ENCODE results near the gene SNRNP48.

The SNRNP48 gene

DNA sequence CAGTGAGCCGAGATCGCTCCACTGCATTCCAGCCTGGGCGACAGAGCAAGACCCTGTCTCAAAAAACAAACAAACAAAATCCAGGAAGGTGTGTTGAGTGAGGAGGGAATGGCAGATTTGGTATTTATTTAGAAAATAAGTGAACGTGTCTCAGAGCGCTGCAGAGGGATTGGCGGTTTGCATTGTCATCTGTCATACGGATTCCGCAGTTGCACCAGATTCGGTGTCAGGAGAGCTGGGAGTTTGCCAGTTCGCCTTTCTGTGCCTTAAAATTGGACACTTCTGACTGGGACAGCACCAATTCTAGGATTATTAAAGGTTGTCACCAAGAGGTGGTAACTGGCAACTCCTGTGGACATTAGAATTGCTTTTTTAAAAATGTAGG is 912 bp downstream of the SNRNP48 start:
- Histone ChIP-seq H3K27ac (ENCODE audit: poor library complexity, severe bottlenecking) (peak overlapping the region; percentile 37), H3K4me1 (ENCODE audit: insufficient read depth, poor library complexity, severe bottlenecking) (peaks cover 30% of the 10 kb centered on the region), H3K9me3 (ENCODE audit: severe bottlenecking) (no peaks in the 10 kb centered on the region), H3K4me3 (ENCODE audit: severe bottlenecking) (peak overlapping the region; percentile 74), H3K27me3 (ENCODE audit: insufficient read depth, poor library complexity, severe bottlenecking) (no peaks in the 10 kb centered on the region), H3K36me3 (ENCODE audit: low read depth) (peaks cover 35% of the 10 kb centered on the region)
- TF ChIP-seq, protein P1, sequence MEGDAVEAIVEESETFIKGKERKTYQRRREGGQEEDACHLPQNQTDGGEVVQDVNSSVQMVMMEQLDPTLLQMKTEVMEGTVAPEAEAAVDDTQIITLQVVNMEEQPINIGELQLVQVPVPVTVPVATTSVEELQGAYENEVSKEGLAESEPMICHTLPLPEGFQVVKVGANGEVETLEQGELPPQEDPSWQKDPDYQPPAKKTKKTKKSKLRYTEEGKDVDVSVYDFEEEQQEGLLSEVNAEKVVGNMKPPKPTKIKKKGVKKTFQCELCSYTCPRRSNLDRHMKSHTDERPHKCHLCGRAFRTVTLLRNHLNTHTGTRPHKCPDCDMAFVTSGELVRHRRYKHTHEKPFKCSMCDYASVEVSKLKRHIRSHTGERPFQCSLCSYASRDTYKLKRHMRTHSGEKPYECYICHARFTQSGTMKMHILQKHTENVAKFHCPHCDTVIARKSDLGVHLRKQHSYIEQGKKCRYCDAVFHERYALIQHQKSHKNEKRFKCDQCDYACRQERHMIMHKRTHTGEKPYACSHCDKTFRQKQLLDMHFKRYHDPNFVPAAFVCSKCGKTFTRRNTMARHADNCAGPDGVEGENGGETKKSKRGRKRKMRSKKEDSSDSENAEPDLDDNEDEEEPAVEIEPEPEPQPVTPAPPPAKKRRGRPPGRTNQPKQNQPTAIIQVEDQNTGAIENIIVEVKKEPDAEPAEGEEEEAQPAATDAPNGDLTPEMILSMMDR (IDR thresholded peaks at IDR 0.05; ENCODE audit: poor library complexity, severe bottlenecking) = no peak
- DNase-seq (ENCODE audit: low spot score) (no peak), ATAC-seq (ENCODE audit: low read depth) (no peak)

DNA sequence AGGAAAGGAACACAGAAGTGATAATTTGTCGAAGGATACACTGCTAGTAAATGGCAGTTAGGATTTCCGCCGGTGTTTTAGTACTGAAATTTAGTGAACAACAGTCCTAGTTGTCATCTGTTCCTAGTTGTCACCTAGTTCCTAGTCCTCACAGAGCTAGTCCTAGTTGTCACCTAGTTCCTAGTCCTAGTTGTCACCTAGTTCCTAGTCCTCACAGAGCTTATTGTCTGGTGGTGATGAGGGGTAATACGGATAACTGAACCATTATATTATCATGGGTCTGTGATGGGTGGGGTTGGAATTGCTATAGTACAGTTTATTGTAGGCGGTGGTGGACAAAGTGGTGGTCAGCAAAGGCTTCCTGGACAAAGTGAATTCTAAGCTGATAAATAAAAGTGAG is 1.8 kb downstream of the SNRNP48 start:
- Histone ChIP-seq H3K9me3 (ENCODE audit: severe bottlenecking) (no peaks in the 10 kb centered on the region), H3K4me1 (ENCODE audit: insufficient read depth, poor library complexity, severe bottlenecking) (peaks cover 25% of the 10 kb centered on the region), H3K27ac (ENCODE audit: poor library complexity, severe bottlenecking) (no peak overlapping the region), H3K36me3 (ENCODE audit: low read depth) (peaks cover 33% of the 10 kb centered on the region), H3K27me3 (ENCODE audit: insufficient read depth, poor library complexity, severe bottlenecking) (no peaks in the 10 kb centered on the region), H3K4me3 (ENCODE audit: severe bottlenecking) (no peak overlapping the region)
- no peak for DNase-seq (ENCODE audit: low spot score)
- TF ChIP-seq, protein P1 (IDR thresholded peaks at IDR 0.05; ENCODE audit: poor library complexity, severe bottlenecking) = no peak
- ATAC-seq (ENCODE audit: low read depth) = no peak

DNA sequence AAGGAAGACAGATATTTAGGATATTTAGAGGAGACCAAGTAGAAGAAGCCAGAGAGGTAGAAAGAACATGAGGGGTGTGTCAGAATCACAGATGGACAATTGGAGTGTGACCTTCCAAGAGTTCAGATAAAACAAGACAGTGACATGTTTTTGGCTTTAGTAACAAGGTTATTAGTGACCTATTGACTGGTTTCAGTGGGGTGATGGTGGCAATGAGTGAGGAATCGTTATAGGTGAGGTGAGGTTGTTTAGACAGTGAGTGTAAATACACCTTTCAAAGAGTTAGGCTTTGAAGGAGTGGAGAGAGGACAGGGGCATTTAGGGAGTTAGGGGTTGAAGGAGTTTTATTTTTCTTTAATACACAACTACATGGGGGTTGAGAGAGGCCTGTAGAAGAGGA is 3.2 kb downstream of the SNRNP48 start:
- Histone ChIP-seq H3K27me3 (ENCODE audit: insufficient read depth, poor library complexity, severe bottlenecking) (no peaks in the 10 kb centered on the region), H3K4me1 (ENCODE audit: insufficient read depth, poor library complexity, severe bottlenecking) (peaks cover 16% of the 10 kb centered on the region), H3K9me3 (ENCODE audit: severe bottlenecking) (no peaks in the 10 kb centered on the region), H3K36me3 (ENCODE audit: low read depth) (peaks cover 45% of the 10 kb centered on the region), H3K27ac (ENCODE audit: poor library complexity, severe bottlenecking) (no peak overlapping the region), H3K4me3 (ENCODE audit: severe bottlenecking) (no peak overlapping the region)
- DNase-seq (ENCODE audit: low spot score) = no peak
- TF ChIP-seq, protein P1 (IDR thresholded peaks at IDR 0.05; ENCODE audit: poor library complexity, severe bottlenecking) = no peak
- no peak for ATAC-seq (ENCODE audit: low read depth)

DNA sequence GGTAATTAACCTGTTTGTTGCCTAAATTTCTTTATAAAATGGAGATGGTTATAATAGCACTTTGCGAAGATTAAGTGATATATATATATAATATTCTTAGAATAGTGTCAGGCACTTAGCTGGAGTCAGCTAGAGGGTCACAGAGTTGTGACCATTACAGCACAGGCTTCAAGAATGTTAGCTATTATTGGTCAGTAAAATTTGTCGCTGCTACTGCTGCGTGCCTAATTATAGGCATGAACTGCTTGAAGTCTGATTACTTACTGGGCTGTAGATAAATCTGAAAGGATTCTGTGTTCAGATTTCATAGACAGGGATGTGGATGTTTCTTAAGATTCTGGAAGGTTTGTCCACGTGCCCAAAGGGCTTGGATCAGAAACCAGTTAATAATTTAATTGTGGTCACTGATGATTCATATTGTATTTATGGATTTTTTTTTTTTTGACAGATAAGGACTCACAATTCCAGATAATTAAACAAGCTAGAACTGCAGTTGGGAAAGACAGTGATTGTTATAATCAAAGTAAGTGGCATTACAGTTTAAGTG is 4.7 kb downstream of the SNRNP48 start:
- peaks cover 8% of the 10 kb centered on the region for H3K4me1 ChIP-seq (ENCODE audit: insufficient read depth, poor library complexity, severe bottlenecking)
- H3K27ac ChIP-seq (ENCODE audit: poor library complexity, severe bottlenecking) = no peak overlapping the region
- ATAC-seq (ENCODE audit: low read depth) = no peak
- DNase-seq (ENCODE audit: low spot score) = no peak
- H3K4me3 ChIP-seq (ENCODE audit: severe bottlenecking) = no peak overlapping the region
- no peaks in the 10 kb centered on the region for H3K9me3 ChIP-seq (ENCODE audit: severe bottlenecking)
- H3K27me3 ChIP-seq (ENCODE audit: insufficient read depth, poor library complexity, severe bottlenecking) = no peaks in the 10 kb centered on the region
- TF ChIP-seq, protein P1 (IDR thresholded peaks at IDR 0.05; ENCODE audit: poor library complexity, severe bottlenecking) = no peak
- H3K36me3 ChIP-seq (ENCODE audit: low read depth) = peaks cover 59% of the 10 kb centered on the region

DNA sequence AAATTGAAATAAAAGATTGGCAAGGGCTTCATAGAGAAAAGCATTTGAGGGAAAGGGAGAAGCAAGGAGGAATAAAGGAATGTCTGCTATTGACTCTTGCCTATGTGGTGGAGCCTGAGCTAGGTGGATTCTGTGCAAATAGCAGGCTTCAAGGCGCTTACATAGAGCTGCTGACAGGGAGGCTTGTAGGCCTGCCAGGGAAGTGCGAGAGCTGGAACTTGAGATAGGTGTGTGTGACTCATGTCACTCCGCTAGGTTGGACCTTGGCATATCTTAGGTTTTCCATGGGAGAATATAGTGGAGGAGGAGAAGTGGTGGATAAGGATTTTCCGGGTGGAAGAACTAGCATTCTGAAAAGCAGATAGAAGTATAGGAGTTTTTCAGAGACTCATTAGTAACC is 14.0 kb downstream of the SNRNP48 start:
- Histone ChIP-seq H3K4me3 (ENCODE audit: severe bottlenecking) (no peak overlapping the region), H3K4me1 (ENCODE audit: insufficient read depth, poor library complexity, severe bottlenecking) (no peaks in the 10 kb centered on the region), H3K9me3 (ENCODE audit: severe bottlenecking) (no peaks in the 10 kb centered on the region), H3K27me3 (ENCODE audit: insufficient read depth, poor library complexity, severe bottlenecking) (no peaks in the 10 kb centered on the region), H3K27ac (ENCODE audit: poor library complexity, severe bottlenecking) (no peak overlapping the region), H3K36me3 (ENCODE audit: low read depth) (peaks cover 100% of the 10 kb centered on the region)
- no peak for DNase-seq (ENCODE audit: low spot score)
- TF ChIP-seq, protein P1 (IDR thresholded peaks at IDR 0.05; ENCODE audit: poor library complexity, severe bottlenecking) = no peak
- ATAC-seq (ENCODE audit: low read depth) = no peak
